ENCODE results near the gene SDHA.
A peak's percentile ranks its signal among the peaks of the same experiment; 100 is the strongest.
"Not testable (repeated sequence)": the region's sequence is repeated elsewhere in the genome, so short reads cannot be mapped to it uniquely, and the experiment has no call there.

SDHA gene

GRCh38 chr5:186091-187041 lies 31.8 kb upstream of the SDHA start:
- no peak for DNase-seq

GRCh38 chr5:187042-187431 lies 31.1 kb upstream of the SDHA start:
- no peak for DNase-seq

- no peak for DNase-seq
Measured at GRCh38 chr5:187617-188451, 30.3 kb upstream of the SDHA start.

- peak; percentile 93 for DNase-seq
Measured at GRCh38 chr5:188488-189481, 29.3 kb upstream of the SDHA start.

GRCh38 chr5:189486-189885 lies 28.6 kb upstream of the SDHA start:
- DNase-seq = no peak

- DNase-seq = no peak
Measured at GRCh38 chr5:189976-190365, 28.1 kb upstream of the SDHA start.

GRCh38 chr5:190366-191035 lies 27.6 kb upstream of the SDHA start:
- DNase-seq = no peak

- peak; percentile 25 for DNase-seq
Measured at GRCh38 chr5:191036-191948, 26.8 kb upstream of the SDHA start, which contains the start of gene LRRC14B. TSS of gene LRRC14B (plus strand) at chr5:191495. CDS start at chr5:191539, 44 bp downstream.

- DNase-seq = no peak
Measured at GRCh38 chr5:191949-192690, 26.0 kb upstream of the SDHA start.

GRCh38 chr5:192691-192969 lies 25.5 kb upstream of the SDHA start:
- no peak for DNase-seq

- DNase-seq = no peak
Measured at GRCh38 chr5:192970-193831, 24.9 kb upstream of the SDHA start.

- DNase-seq = no peak
Measured at GRCh38 chr5:194102-194501, 24.0 kb upstream of the SDHA start.

- no peak for DNase-seq
Measured at GRCh38 chr5:194603-195209, 23.4 kb upstream of the SDHA start.

GRCh38 chr5:195401-196160 lies 22.5 kb upstream of the SDHA start:
- no peak for DNase-seq

- DNase-seq = no peak
Measured at GRCh38 chr5:196350-196749, 21.8 kb upstream of the SDHA start.

GRCh38 chr5:197031-197430 lies 21.1 kb upstream of the SDHA start:
- not testable (repeated sequence) for DNase-seq

GRCh38 chr5:197892-198489 lies 20.1 kb upstream of the SDHA start:
- no peak for DNase-seq

Data from stimulated activated CD4-positive, alpha-beta T cell treated with anti-CD3 and anti-CD28 coated beads, Interleukin-15, amount 100 ng/mL, for 24 hours (primary cell).